Measurements from ENCODE around the gene PAPPA2.

DNA sequence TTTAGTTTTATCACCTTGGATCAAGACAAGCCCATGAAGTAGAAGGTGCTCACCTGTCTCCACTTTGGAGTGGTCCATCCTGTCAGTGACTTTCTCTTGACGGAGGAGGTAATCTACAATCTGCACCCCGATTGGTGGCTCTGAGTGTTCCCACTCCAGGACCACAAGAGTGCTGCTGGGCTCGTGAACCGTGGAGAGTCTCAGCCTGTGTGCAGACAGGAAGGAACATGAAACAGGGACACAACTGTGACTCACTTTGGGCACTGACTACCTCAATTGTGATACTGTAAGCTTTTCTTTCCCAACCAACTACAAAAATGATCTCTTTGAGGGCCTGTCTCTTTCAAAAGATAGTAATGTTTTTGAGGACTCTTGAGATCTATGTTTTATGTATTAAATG, 421.3 kb downstream of the PAPPA2 start:
- TF ChIP-seq GABPA (tag; conservative IDR thresholded peaks at IDR 0.05; ENCODE audit: low read depth), result no peak
- TF ChIP-seq ZNF274 (IDR thresholded peaks at IDR 0.05; ENCODE audit: borderline replicate concordance, low read depth, low read length), result no peak
